Testis (tissue), 3 donors: Measurements from ENCODE around the gene TOM1L2. TPM values are rescaled to one million over a fixed set of nuclear protein-coding genes. Genes with fewer than 3 reads are reported as not detected.

ENCODE experiments used
- DNase-seq: peaks from one replicate; pipeline ENCODE4 v3.0.0-alpha.2; 2019
- H3K27ac ChIP-seq, 2 donors: fragments of 200-600 bp; sonication (generic); one replicate each; pipeline ENCODE4 v1.5.1; 2019
- H3K27me3 ChIP-seq: fragments of 200-600 bp; sonication (generic); one replicate; pipeline ENCODE4 v1.5.1; 2019
- H3K36me3 ChIP-seq: fragments of 200-600 bp; sonication (generic); one replicate; pipeline ENCODE4 v1.5.1; 2017; ENCODE audit warnings: low read depth; ENCODE audit errors: missing control alignments
- H3K4me1 ChIP-seq: fragments of 200-600 bp; sonication (generic); one replicate; pipeline ENCODE4 v1.5.1; 2019
- H3K4me3 ChIP-seq, 2 donors: fragments of 200-600 bp; sonication (generic); one replicate each; pipeline ENCODE4 v1.5.1; 2017 to 2019
- H3K9me3 ChIP-seq: fragments of 200-600 bp; sonication (generic); one replicate; pipeline ENCODE4 v1.5.1; 2017
- CTCF ChIP-seq, 3 experiments: fragments of 450-650 bp in 2 of 3; fragments of 200-600 bp in 1 of 3; sonication (generic) in 1 of 3; IDR thresholded peaks; one replicate each; pipeline ENCODE4 v1.5.1; 2016 to 2019; ENCODE audit warnings: antibody characterized with exemption in 3 of 3, mild to moderate bottlenecking in 2 of 3, moderate library complexity in 1 of 3
- POLR2A ChIP-seq: fragments of 450-650 bp; IDR thresholded peaks from one replicate; pipeline ENCODE4 v1.6.1; 2017; ENCODE audit warnings: antibody characterized with exemption, mild to moderate bottlenecking, moderate library complexity
- WGBS, 2 donors: methylation state at CpG; one replicate each; pipeline ENCODE4 v1.1.5; 2018; 5-methylcytosine and 5-hydroxymethylcytosine counted together
- intact Hi-C: fragments of 100-400 bp; cut with DNase I; formaldehyde crosslinking; loops from one replicate; pipeline ENCODE4 v1.15.1; 2023; ENCODE audit warnings: low total_unique reads
- polyA plus RNA-seq: library from polyadenylated mRNA; stranded (reverse); fragments of 350-450 nt; fragmentation: Illumina TruSeq; extraction: RNeasy Lipid Tissue Mini Kit (QIAGEN cat#74804); gene quantifications from one replicate; pipeline ENCODE4 v1.2.3, GENCODE V29; 2014; ENCODE audit warnings: low read depth, low replicate concordance; ENCODE audit not compliant: insufficient read depth
- total RNA-seq, 2 donors: library from RNA; depleted of rRNA; stranded (reverse); fragments of >200 nt; gene quantifications; one replicate each; pipeline ENCODE4 v1.2.3, GENCODE V29; 2016

Gene TOM1L2
- total and polyA plus RNA-seq, 3 donors from 2014 or later: 92.4 to 221 (median 218) TPM

DNA sequence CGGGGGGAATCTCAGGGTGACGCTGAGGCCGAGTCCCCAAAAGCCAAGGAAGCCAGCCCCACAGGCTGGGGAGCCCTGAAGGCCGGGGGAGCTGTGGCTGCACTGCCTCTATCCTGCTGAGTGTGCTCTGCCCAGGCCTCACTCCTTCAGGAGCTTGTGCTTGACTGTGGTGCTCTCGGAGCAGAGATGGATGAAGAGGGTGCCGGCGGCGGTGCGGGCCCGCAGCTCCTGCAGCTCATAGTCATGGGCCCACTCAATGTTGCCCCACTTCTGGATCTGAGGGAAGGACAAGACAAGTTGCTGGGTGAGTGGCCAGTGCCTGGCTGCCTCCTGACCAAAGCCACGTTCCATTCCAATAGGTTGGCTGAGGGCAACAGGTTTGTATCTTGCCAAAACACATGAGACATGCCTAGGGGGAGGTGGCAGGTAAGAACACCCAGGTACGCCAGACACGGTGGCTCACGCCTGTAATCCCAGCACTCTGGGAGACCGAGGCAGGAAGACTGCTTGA, 46.3 kb upstream of the TOM1L2 start:
- TF ChIP-seq CTCF (IDR thresholded peaks at IDR 0.05) (no peak), POLR2A (no peak)
- DNase-seq: no peak
- Histone ChIP-seq H3K36me3 (no peaks in the 10 kb centered on the region), H3K27me3 (no peaks in the 10 kb centered on the region), H3K4me1 (peaks cover 22% of the 10 kb centered on the region), H3K27ac (peak overlapping the region in 1 of 2 donors; percentile 50), H3K4me3 (no peak overlapping the region), H3K9me3 (no peaks in the 10 kb centered on the region)
- intact Hi-C loops: no loop called here
- 93 to 95% methylated on average over 8 to 15 of the region's 15 CpGs for WGBS, 2 donors

GRCh38 chr17:18017958-18018357, 45.8 kb upstream of the TOM1L2 start:
- Histone ChIP-seq H3K27me3 (no peaks in the 10 kb centered on the region), H3K4me1 (peaks cover 22% of the 10 kb centered on the region), H3K9me3 (no peaks in the 10 kb centered on the region), H3K36me3 (no peaks in the 10 kb centered on the region), H3K27ac (peak overlapping the region in 1 of 2 donors; percentile 50), H3K4me3 (no peak overlapping the region)
- intact Hi-C loops: no loop called here
- WGBS, 2 donors: 38 to 67% methylated on average over 3 of the region's 3 CpGs
- DNase-seq: no peak
- TF ChIP-seq POLR2A (no peak), CTCF (IDR thresholded peaks at IDR 0.05) (no peak)

- Histone ChIP-seq H3K4me3 (no peak overlapping the region), H3K4me1 (peaks cover 22% of the 10 kb centered on the region), H3K36me3 (no peaks in the 10 kb centered on the region), H3K9me3 (no peaks in the 10 kb centered on the region), H3K27ac (no peak overlapping the region), H3K27me3 (no peaks in the 10 kb centered on the region)
- 95 to 96% methylated on average over 12 of the region's 12 CpGs for WGBS, 2 donors
- intact Hi-C loops: no loop called here
- TF ChIP-seq POLR2A (no peak), CTCF (IDR thresholded peaks at IDR 0.05) (no peak)
- no peak for DNase-seq
These were observed 44.2 kb upstream of the TOM1L2 start for GRCh38 chr17:18016426-18016825.

- Histone ChIP-seq H3K4me1 (peaks cover 22% of the 10 kb centered on the region), H3K4me3 (no peak overlapping the region), H3K36me3 (no peaks in the 10 kb centered on the region), H3K27ac (no peak overlapping the region), H3K9me3 (no peaks in the 10 kb centered on the region), H3K27me3 (no peaks in the 10 kb centered on the region)
- intact Hi-C loops: no loop called here
- 94 to 95% methylated on average over 4 to 5 of the region's 5 CpGs for WGBS, 2 donors
- TF ChIP-seq POLR2A (no peak), CTCF (IDR thresholded peaks at IDR 0.05) (no peak)
- no peak for DNase-seq
These were observed 43.4 kb upstream of the TOM1L2 start for GRCh38 chr17:18015593-18015992.

GRCh38 chr17:18014006-18014405, 41.8 kb upstream of the TOM1L2 start:
- no peak for TF ChIP-seq CTCF (IDR thresholded peaks at IDR 0.05)
- no peak for TF ChIP-seq POLR2A
- H3K27me3 ChIP-seq: no peaks in the 10 kb centered on the region
- H3K4me1 ChIP-seq: peaks cover 12% of the 10 kb centered on the region
- no peak for DNase-seq
- no peaks in the 10 kb centered on the region for H3K36me3 ChIP-seq
- no peaks in the 10 kb centered on the region for H3K9me3 ChIP-seq
- H3K4me3 ChIP-seq: no peak overlapping the region
- 95 to 98% methylated on average over 6 of the region's 6 CpGs for WGBS, 2 donors
- intact Hi-C loops: no loop called here
- no peak overlapping the region for H3K27ac ChIP-seq
